ENCODE measurements around the gene L1CAM.

The L1CAM gene

DNA sequence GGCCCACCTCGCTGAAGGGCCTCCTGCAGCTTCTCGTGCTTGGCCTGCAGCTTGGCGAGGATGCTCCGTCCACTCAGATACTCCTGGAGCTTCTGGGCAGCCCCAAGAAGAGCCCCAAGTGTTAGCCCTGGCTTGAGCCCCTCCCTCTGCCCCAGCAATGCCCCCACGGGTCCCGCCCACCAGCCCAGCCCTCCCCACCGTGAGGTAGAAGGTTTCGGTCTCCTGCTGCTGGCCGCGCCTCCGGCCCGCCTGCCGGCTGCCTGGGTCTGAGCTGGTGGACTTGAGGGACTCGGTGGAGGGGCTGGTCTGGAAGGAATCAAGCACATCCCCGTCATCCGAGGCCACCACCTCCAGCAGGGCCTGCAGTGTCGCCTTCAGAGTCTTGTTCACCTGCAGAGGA lies 27.2 kb upstream of the L1CAM start:
- H3K4me3 ChIP-seq (ENCODE audit: low read depth, low read length): no peak overlapping the region
- no peaks in the 10 kb centered on the region for H3K4me1 ChIP-seq (ENCODE audit: control insufficient read depth, insufficient read depth, low read length)
- ChIA-PET POLR2A (interaction anchor here (1.3 to 1.7 kb wide), 2 partner anchors 12 to 16 kb away, joined by 6 read pairs; no protein-coding TSS in a partner anchor), CTCF (interaction anchor here (1.1 to 9.6 kb wide), 2 partner anchors 10 to 37 kb away, joined by 3 to 72 read pairs; no protein-coding TSS in a partner anchor)
- TF ChIP-seq ZNF670 (tag by site-specific recombination; IDR thresholded peaks at IDR 0.05; ENCODE audit: low read depth): no peak
- no peak for TF ChIP-seq REPIN1 (tag by site-specific recombination; IDR thresholded peaks at IDR 0.05; ENCODE audit: low read depth)
- TF ChIP-seq, protein P1, sequence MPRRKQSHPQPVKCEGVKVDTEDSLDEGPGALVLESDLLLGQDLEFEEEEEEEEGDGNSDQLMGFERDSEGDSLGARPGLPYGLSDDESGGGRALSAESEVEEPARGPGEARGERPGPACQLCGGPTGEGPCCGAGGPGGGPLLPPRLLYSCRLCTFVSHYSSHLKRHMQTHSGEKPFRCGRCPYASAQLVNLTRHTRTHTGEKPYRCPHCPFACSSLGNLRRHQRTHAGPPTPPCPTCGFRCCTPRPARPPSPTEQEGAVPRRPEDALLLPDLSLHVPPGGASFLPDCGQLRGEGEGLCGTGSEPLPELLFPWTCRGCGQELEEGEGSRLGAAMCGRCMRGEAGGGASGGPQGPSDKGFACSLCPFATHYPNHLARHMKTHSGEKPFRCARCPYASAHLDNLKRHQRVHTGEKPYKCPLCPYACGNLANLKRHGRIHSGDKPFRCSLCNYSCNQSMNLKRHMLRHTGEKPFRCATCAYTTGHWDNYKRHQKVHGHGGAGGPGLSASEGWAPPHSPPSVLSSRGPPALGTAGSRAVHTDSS (tag by site-specific recombination; IDR thresholded peaks at IDR 0.05): no peak
- TF ChIP-seq ZNF211 (tag by site-specific recombination; IDR thresholded peaks at IDR 0.05; ENCODE audit: low read depth): no peak
- TF ChIP-seq HOXC10 (CRISPR knock-in tag; IDR thresholded peaks at IDR 0.05): no peak
- no peak for TF ChIP-seq ZBTB20 (tag by site-specific recombination; IDR thresholded peaks at IDR 0.05)
- no peak for TF ChIP-seq SP7 (tag by site-specific recombination; IDR thresholded peaks at IDR 0.05)
- no peak for TF ChIP-seq BCL11A (tag by site-specific recombination; IDR thresholded peaks at IDR 0.05; ENCODE audit: low read depth)
- no peak overlapping the region for H3K27ac ChIP-seq (ENCODE audit: extremely low read depth, low read depth, low read length)
- H3K9me3 ChIP-seq (ENCODE audit: control insufficient read depth, insufficient read depth, low read depth, low read length): no peaks in the 10 kb centered on the region
- no peaks in the 10 kb centered on the region for H3K36me3 ChIP-seq (ENCODE audit: control insufficient read depth in 2 of 2, insufficient read depth in 1 of 2, low read length in 2 of 2)

DNA sequence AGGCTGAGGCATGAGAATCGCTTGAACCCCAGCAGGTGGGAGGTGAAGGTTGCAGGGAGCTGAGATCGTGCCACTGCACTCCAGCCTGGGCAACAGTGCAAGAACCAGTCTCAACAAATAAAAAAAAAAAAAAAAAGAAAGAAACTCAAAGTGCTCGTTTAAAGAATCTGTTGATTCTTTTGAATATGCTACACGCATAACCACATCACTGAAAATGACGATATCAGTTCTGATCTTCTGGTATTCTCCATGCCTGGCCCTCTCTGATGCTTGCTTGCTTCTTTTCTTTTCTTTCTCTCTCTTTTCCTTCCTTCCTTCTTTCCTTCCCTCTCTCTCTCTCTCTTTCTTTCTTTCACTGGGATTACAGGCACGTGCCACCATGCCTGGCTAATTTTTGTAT lies 25.8 kb upstream of the L1CAM start:
- POLR2A ChIA-PET: interaction anchor here (0.9 to 2.1 kb wide), 2 partner anchors 16 to 117 kb away, joined by 3 to 8 read pairs; partner anchors contain the start of genes IDH3G and SSR4
- Histone ChIP-seq H3K36me3 (ENCODE audit: control insufficient read depth in 2 of 2, insufficient read depth in 1 of 2, low read length in 2 of 2) (no peaks in the 10 kb centered on the region), H3K4me1 (ENCODE audit: control insufficient read depth, insufficient read depth, low read length) (no peaks in the 10 kb centered on the region), H3K4me3 (ENCODE audit: low read depth, low read length) (no peak overlapping the region), H3K9me3 (ENCODE audit: control insufficient read depth, insufficient read depth, low read depth, low read length) (no peaks in the 10 kb centered on the region), H3K27ac (ENCODE audit: extremely low read depth, low read depth, low read length) (no peak overlapping the region)
- CTCF ChIA-PET: interaction anchor here (1.0 to 9.6 kb wide), 3 partner anchors 12 to 37 kb away, joined by 3 to 72 read pairs (median 4); no protein-coding TSS in a partner anchor
- TF ChIP-seq ZNF624 (tag by site-specific recombination; IDR thresholded peaks at IDR 0.05) (no peak), ZNF660 (tag by site-specific recombination; IDR thresholded peaks at IDR 0.05) (no peak), ZNF366 (tag by site-specific recombination; conservative IDR thresholded peaks at IDR 0.05) (peak; percentile 48; the same call in 1 of the 2 replicates)
- TF ChIP-seq, protein P2, sequence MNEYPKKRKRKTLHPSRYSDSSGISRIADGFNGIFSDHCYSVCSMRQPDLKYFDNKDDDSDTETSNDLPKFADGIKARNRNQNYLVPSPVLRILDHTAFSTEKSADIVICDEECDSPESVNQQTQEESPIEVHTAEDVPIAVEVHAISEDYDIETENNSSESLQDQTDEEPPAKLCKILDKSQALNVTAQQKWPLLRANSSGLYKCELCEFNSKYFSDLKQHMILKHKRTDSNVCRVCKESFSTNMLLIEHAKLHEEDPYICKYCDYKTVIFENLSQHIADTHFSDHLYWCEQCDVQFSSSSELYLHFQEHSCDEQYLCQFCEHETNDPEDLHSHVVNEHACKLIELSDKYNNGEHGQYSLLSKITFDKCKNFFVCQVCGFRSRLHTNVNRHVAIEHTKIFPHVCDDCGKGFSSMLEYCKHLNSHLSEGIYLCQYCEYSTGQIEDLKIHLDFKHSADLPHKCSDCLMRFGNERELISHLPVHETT (tag by site-specific recombination; IDR thresholded peaks at IDR 0.05): no peak

DNA sequence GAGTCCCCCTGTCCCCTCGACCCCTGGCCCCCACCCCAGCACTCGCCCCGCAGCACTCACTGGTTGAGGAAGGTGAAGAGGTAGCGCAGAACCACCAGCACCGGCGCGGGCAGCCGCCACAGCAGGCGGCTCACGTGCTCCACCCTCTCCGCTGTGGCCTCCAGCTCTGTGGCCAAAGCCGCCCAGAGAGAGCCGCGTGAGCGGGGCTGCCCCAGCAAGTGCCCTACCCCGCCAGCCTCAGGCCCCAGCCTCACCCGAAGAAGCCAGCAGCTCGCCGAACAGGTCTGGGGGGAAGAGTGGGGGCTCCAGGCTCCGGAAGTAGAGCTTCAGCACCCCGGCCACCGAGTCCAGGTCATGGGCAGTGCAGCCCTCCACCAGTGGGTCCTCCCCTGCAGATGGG lies 24.5 kb upstream of the L1CAM start:
- H3K36me3 ChIP-seq (ENCODE audit: control insufficient read depth in 2 of 2, insufficient read depth in 1 of 2, low read length in 2 of 2): no peaks in the 10 kb centered on the region
- no peak overlapping the region for H3K4me3 ChIP-seq (ENCODE audit: low read depth, low read length)
- POLR2A ChIA-PET: interaction anchor here (0.7 to 2.1 kb wide), 5 partner anchors 13 to 1890 kb away, joined by 3 to 8 read pairs (median 4); partner anchors contain the start of gene NAA10
- no peaks in the 10 kb centered on the region for H3K4me1 ChIP-seq (ENCODE audit: control insufficient read depth, insufficient read depth, low read length)
- TF ChIP-seq ZNF501 (tag by site-specific recombination; IDR thresholded peaks at IDR 0.05) (no peak), ZNF341 (tag by site-specific recombination; IDR thresholded peaks at IDR 0.05; ENCODE audit: low read depth) (no peak), KLF10 (tag by site-specific recombination; IDR thresholded peaks at IDR 0.05) (no peak), ZNF37A (tag by site-specific recombination; IDR thresholded peaks at IDR 0.05) (no peak)
- CTCF ChIA-PET: interaction anchor here (0.5 to 9.6 kb wide), 7 partner anchors 13 to 192 kb away, joined by 3 to 72 read pairs (median 4); no protein-coding TSS in a partner anchor
- no peak overlapping the region for H3K27ac ChIP-seq (ENCODE audit: extremely low read depth, low read depth, low read length)
- no peaks in the 10 kb centered on the region for H3K9me3 ChIP-seq (ENCODE audit: control insufficient read depth, insufficient read depth, low read depth, low read length)

DNA sequence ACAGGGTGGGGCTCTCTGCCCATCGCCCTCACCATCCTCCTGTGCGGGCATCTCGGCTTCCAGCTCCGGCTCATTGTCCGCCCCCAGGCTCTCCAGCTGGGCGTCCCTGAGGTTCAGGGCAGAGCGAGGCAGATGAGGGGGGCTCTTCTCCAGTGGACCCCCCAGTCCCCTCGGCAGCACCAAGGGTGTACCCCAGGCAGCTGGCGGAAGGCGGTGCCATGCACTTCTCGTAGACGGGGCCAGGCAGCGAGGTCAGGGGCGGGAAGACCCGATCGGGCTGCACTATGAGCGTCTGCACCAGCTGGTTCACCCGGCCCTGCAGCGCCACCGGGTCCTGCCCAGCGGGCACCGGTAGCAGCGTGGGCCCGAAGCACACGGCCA lies 24.0 kb upstream of the L1CAM start:
- Histone ChIP-seq H3K27ac (ENCODE audit: extremely low read depth, low read depth, low read length) (no peak overlapping the region), H3K4me3 (ENCODE audit: low read depth, low read length) (no peak overlapping the region), H3K9me3 (ENCODE audit: control insufficient read depth, insufficient read depth, low read depth, low read length) (no peaks in the 10 kb centered on the region), H3K4me1 (ENCODE audit: control insufficient read depth, insufficient read depth, low read length) (no peaks in the 10 kb centered on the region), H3K36me3 (ENCODE audit: control insufficient read depth in 2 of 2, insufficient read depth in 1 of 2, low read length in 2 of 2) (no peaks in the 10 kb centered on the region)
- POLR2A ChIA-PET: interaction anchor here (2.1 kb wide), 1 partner anchor 18 kb away, joined by 8 read pairs; no protein-coding TSS in a partner anchor
- CTCF ChIA-PET: interaction anchor here (1.1 to 9.6 kb wide), 2 partner anchors 13 to 20 kb away, joined by 3 to 72 read pairs; no protein-coding TSS in a partner anchor
- TF ChIP-seq ZNF600 (tag by site-specific recombination; IDR thresholded peaks at IDR 0.05) (no peak), ZNF610 (tag by site-specific recombination; IDR thresholded peaks at IDR 0.05; ENCODE audit: borderline replicate concordance) (no peak), ZNF658 (tag by site-specific recombination; IDR thresholded peaks at IDR 0.05) (no peak), KLF7 (tag by site-specific recombination; IDR thresholded peaks at IDR 0.05; ENCODE audit: borderline replicate concordance) (no peak), ZNF629 (tag by site-specific recombination; IDR thresholded peaks at IDR 0.05) (no peak), ZNF785 (tag by site-specific recombination; IDR thresholded peaks at IDR 0.05) (no peak)
- TF ChIP-seq, protein P3, sequence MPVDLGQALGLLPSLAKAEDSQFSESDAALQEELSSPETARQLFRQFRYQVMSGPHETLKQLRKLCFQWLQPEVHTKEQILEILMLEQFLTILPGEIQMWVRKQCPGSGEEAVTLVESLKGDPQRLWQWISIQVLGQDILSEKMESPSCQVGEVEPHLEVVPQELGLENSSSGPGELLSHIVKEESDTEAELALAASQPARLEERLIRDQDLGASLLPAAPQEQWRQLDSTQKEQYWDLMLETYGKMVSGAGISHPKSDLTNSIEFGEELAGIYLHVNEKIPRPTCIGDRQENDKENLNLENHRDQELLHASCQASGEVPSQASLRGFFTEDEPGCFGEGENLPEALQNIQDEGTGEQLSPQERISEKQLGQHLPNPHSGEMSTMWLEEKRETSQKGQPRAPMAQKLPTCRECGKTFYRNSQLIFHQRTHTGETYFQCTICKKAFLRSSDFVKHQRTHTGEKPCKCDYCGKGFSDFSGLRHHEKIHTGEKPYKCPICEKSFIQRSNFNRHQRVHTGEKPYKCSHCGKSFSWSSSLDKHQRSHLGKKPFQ (tag by site-specific recombination; IDR thresholded peaks at IDR 0.05): no peak
- TF ChIP-seq, protein P4, sequence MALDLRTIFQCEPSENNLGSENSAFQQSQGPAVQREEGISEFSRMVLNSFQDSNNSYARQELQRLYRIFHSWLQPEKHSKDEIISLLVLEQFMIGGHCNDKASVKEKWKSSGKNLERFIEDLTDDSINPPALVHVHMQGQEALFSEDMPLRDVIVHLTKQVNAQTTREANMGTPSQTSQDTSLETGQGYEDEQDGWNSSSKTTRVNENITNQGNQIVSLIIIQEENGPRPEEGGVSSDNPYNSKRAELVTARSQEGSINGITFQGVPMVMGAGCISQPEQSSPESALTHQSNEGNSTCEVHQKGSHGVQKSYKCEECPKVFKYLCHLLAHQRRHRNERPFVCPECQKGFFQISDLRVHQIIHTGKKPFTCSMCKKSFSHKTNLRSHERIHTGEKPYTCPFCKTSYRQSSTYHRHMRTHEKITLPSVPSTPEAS (tag by site-specific recombination; IDR thresholded peaks at IDR 0.05): no peak

All from HEK293 (cell line).